ENCODE data around the gene KIF1A.

The KIF1A gene

DNA sequence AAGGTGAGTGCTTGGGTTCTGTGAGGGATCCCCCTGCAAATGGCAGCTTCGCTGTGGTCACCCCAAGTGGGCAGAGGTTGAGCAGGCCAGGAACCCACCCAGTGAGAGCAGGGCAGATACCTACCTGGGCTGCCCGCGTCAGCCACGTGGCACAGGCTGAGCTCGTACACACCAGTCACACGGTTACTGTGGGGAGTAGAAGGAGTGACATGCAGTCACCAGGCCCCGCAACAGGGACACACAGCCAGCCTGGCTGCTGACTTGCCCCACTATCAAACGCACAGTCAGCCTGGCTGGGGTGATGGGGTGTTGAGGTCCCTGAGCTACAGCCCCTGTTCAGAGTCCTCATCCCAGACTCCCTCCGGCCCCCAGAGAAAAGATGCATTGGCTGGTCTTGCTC lies 96.2 kb downstream of the KIF1A start:
- ChIA-PET POLR2A (no interaction called here), CTCF (no interaction called here)

GRCh38 chr2:240722796-240723735 lies 97.0 kb downstream of the KIF1A start:
- no peak for TF ChIP-seq CTCF (IDR thresholded peaks at IDR 0.05; ENCODE audit: insufficient read depth, low read length, missing control alignments)
- CTCF ChIA-PET = no interaction called here
- H3K4me3 ChIP-seq (ENCODE audit: low read depth, low read length) = no peak overlapping the region
- POLR2A ChIA-PET = no interaction called here
- no peak for DNase-seq (ENCODE audit: low read depth, low spot score)

More for the DNA sequence above, 96.2 kb downstream of the KIF1A start:
- no peak for DNase-seq (ENCODE audit: low read depth, low spot score)
- no peak for TF ChIP-seq CTCF (IDR thresholded peaks at IDR 0.05; ENCODE audit: insufficient read depth, low read length, missing control alignments)
- no peak overlapping the region for H3K4me3 ChIP-seq (ENCODE audit: low read depth, low read length)

- ChIA-PET POLR2A (no interaction called here), CTCF (no interaction called here)
- no peak for DNase-seq (ENCODE audit: low read depth, low spot score)
- no peak overlapping the region for H3K4me3 ChIP-seq (ENCODE audit: low read depth, low read length)
- no peak for TF ChIP-seq CTCF (IDR thresholded peaks at IDR 0.05; ENCODE audit: insufficient read depth, low read length, missing control alignments)
These were observed 97.6 kb downstream of the KIF1A start for GRCh38 chr2:240722376-240722775.

DNA sequence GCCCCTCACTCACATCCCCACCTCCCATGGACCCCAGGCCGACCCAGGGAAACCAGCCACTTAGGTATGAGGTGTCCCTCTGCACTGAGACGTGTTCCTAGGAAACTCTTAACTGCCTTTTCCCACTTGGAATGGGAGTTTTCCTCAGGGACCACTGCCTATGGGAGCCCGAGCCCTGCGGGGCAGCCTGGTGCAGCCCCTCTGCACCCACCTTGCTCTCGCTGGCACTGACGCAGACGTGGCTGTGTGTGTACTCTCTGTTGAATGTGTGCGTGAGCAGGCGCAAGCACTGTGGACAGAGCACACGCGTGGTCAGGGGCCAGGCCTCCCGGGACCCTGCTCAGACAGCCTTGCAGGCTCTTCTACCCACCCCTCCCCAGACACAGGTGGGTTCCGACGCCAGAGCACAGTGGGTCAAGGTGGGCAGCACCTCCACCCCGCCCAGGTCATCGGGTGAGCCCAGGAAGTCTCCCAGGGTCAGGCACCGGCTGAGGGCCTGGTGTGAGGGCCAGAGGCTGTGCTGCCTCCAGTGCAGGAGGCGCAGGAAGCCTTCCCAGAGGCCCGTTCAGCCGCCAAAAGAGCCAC lies 98.3 kb downstream of the KIF1A start:
- DNase-seq (ENCODE audit: low read depth, low spot score) = no peak
- no peak overlapping the region for H3K4me3 ChIP-seq (ENCODE audit: low read depth, low read length)
- ChIA-PET POLR2A (no interaction called here), CTCF (no interaction called here)
- TF ChIP-seq CTCF (IDR thresholded peaks at IDR 0.05; ENCODE audit: insufficient read depth, low read length, missing control alignments) = no peak

GRCh38 chr2:240720686-240721595 lies 99.1 kb downstream of the KIF1A start:
- CTCF ChIA-PET = no interaction called here
- TF ChIP-seq CTCF (IDR thresholded peaks at IDR 0.05; ENCODE audit: insufficient read depth, low read length, missing control alignments) = no peak
- POLR2A ChIA-PET = no interaction called here

More at GRCh38 chr2:240720686-240721595, 99.1 kb downstream of the KIF1A start:
- no peak for DNase-seq (ENCODE audit: low read depth, low spot score)
- no peak overlapping the region for H3K4me3 ChIP-seq (ENCODE audit: low read depth, low read length)
